ENCODE data around the gene AOPEP.

AOPEP gene

DNA sequence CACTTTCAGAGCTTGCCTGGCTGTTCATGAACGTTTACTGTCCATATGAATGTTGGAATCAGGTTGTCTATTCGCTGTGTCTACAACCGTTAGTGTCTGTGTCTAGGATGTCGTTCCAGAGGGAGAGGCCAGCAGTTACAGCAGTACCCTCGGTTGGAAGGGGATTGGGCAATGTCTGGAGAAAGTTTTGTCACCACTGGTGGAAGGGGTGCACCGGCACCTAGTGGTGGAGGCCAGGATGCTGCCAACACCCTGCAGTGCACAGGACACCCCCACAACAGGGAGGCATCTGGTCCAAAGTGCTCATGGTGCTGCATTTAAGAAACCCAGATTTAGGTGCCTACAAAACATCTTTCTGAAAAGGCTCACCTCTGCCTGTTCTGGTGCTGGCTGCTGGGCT lies 370.3 kb downstream of the AOPEP start:
- no peak for DNase-seq (ENCODE audit: insufficient read length, low spot score)

DNA sequence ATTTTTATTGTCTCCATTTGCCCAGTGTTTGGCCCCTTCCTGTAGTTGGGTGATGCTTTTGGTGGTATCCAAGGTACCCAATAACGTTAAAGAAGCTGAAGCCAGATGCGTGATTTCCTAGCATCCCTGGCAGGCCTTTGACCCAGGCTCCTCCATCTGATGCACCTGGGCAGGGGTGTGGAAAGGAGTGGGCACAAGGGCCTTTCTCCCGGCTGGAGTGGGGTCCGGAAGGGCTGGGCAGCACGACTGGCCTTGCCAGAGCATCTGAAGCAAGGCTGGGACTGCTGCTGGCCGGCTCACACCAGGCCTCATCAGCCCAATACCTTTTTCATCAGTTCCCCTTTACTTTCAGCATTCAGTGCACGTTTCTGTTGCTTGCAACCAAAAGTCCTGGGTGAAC lies 370.8 kb downstream of the AOPEP start:
- FAIRE-seq (no peak), DNase-seq (ENCODE audit: insufficient read length, low spot score) (no peak)
- no peak for TF ChIP-seq TAF1 (IDR thresholded peaks at IDR 0.05; ENCODE audit: low read depth, low read length)
- no peak for TF ChIP-seq POU2F2 (IDR thresholded peaks at IDR 0.05; ENCODE audit: low read depth, low read length)
- no peak for TF ChIP-seq PAX5 (IDR thresholded peaks at IDR 0.05; ENCODE audit: insufficient read depth, low read length, severe bottlenecking)
- TF ChIP-seq POLR2A (IDR thresholded peaks at IDR 0.05; ENCODE audit: low read depth, low read length) = no peak
- TF ChIP-seq POLR2AphosphoS5 (IDR thresholded peaks at IDR 0.05; ENCODE audit: low read depth, low read length) = no peak
- no peak for TF ChIP-seq SPI1 (IDR thresholded peaks at IDR 0.05; ENCODE audit: low read depth, low read length)

More for the DNA sequence above, 370.3 kb downstream of the AOPEP start:
- no peak for TF ChIP-seq TAF1 (IDR thresholded peaks at IDR 0.05; ENCODE audit: low read depth, low read length)
- TF ChIP-seq SPI1 (IDR thresholded peaks at IDR 0.05; ENCODE audit: low read depth, low read length) = no peak
- no peak for TF ChIP-seq POLR2AphosphoS5 (IDR thresholded peaks at IDR 0.05; ENCODE audit: low read depth, low read length)
- TF ChIP-seq POU2F2 (IDR thresholded peaks at IDR 0.05; ENCODE audit: low read depth, low read length) = no peak
- TF ChIP-seq PAX5 (IDR thresholded peaks at IDR 0.05; ENCODE audit: insufficient read depth, low read length, severe bottlenecking) = no peak
- no peak for TF ChIP-seq POLR2A (IDR thresholded peaks at IDR 0.05; ENCODE audit: low read depth, low read length)
- FAIRE-seq = peak; percentile 50

- no peak for FAIRE-seq
- no peak for TF ChIP-seq TAF1 (IDR thresholded peaks at IDR 0.05; ENCODE audit: low read depth, low read length)
- no peak for TF ChIP-seq POLR2A (IDR thresholded peaks at IDR 0.05; ENCODE audit: low read depth, low read length)
- TF ChIP-seq POLR2AphosphoS5 (IDR thresholded peaks at IDR 0.05; ENCODE audit: low read depth, low read length) = no peak
- TF ChIP-seq POU2F2 (IDR thresholded peaks at IDR 0.05; ENCODE audit: low read depth, low read length) = no peak
- no peak for TF ChIP-seq SPI1 (IDR thresholded peaks at IDR 0.05; ENCODE audit: low read depth, low read length)
- no peak for TF ChIP-seq PAX5 (IDR thresholded peaks at IDR 0.05; ENCODE audit: insufficient read depth, low read length, severe bottlenecking)
- DNase-seq (ENCODE audit: insufficient read length, low spot score) = no peak
These were observed 372.0 kb downstream of the AOPEP start for GRCh38 chr9:95098391-95098921.

DNA sequence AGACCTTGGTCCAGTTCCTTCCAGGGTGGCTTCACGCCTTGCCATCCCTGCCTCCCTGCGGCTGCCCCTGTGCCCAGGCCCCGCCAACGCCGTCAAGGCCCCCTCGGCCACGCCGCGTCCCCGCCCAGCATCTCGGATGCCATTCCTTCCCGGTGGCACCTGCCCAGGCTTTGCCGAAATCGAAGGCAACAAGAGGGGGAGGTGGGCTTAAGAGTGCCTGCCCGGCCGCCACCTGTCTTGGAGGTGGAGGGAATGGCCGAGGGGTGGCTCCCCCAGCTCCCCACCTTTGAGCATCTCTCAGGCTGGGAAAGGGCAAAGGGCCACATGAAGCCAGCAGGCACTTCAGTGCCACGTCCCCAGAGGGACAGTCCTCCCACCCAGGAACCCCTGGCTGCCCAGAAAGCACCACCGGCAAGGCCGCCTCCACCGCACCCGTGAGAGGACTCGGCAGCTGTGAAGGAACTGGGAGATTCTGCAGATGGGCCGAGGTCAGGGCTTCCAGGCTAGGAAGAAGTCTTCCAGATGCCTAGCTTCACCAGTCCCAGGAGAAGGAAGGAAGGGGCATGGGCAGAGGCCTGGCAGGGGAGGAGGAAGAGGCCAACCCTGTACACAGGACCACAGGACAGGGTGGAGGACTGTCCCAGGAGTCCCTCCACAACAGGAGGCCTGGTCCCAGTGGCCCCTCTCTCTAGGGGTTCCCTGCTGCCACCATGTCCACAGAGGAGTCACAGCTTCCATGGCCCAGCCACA lies 373.0 kb downstream of the AOPEP start:
- no peak for FAIRE-seq
- no peak for TF ChIP-seq POU2F2 (IDR thresholded peaks at IDR 0.05; ENCODE audit: low read depth, low read length)
- no peak for TF ChIP-seq POLR2A (IDR thresholded peaks at IDR 0.05; ENCODE audit: low read depth, low read length)
- TF ChIP-seq TAF1 (IDR thresholded peaks at IDR 0.05; ENCODE audit: low read depth, low read length) = no peak
- TF ChIP-seq SPI1 (IDR thresholded peaks at IDR 0.05; ENCODE audit: low read depth, low read length) = no peak
- TF ChIP-seq PAX5 (IDR thresholded peaks at IDR 0.05; ENCODE audit: insufficient read depth, low read length, severe bottlenecking) = no peak
- no peak for TF ChIP-seq POLR2AphosphoS5 (IDR thresholded peaks at IDR 0.05; ENCODE audit: low read depth, low read length)
- DNase-seq (ENCODE audit: insufficient read length, low spot score) = no peak

DNA sequence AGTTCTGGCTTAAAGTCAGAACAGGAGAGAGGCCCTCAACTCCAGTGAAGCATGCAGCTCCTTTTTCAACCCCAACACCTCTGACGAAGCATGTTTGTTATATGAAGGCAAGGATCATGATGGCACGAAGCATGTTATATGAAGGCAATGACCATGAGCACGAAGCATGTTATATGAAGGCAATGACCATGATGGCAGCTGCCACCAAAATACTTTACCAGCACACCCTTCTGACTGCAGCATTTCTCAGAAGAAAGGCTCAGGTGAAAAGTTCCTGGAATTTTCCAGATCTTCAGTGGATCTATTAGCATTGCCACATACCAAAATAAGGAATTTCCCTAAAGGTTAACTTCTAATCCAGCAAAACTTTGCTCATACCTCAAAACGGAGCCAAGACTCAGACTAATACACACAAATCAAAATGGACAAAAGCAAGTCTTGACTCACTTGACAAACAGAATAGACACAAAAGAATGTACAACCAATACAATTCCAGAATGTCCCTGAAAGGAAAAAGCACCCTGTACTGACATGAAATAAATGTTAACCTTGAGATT lies 373.6 kb downstream of the AOPEP start:
- TF ChIP-seq TAF1 (IDR thresholded peaks at IDR 0.05; ENCODE audit: low read depth, low read length) (no peak), POLR2AphosphoS5 (IDR thresholded peaks at IDR 0.05; ENCODE audit: low read depth, low read length) (no peak), POU2F2 (IDR thresholded peaks at IDR 0.05; ENCODE audit: low read depth, low read length) (no peak), POLR2A (IDR thresholded peaks at IDR 0.05; ENCODE audit: low read depth, low read length) (no peak), SPI1 (IDR thresholded peaks at IDR 0.05; ENCODE audit: low read depth, low read length) (no peak)
- DNase-seq (ENCODE audit: insufficient read length, low spot score) (no peak), FAIRE-seq (no peak)

- no peak for FAIRE-seq
- TF ChIP-seq PAX5 (IDR thresholded peaks at IDR 0.05; ENCODE audit: insufficient read depth, low read length, severe bottlenecking) (no peak), POLR2A (IDR thresholded peaks at IDR 0.05; ENCODE audit: low read depth, low read length) (no peak), POLR2AphosphoS5 (IDR thresholded peaks at IDR 0.05; ENCODE audit: low read depth, low read length) (no peak), TAF1 (IDR thresholded peaks at IDR 0.05; ENCODE audit: low read depth, low read length) (no peak), POU2F2 (IDR thresholded peaks at IDR 0.05; ENCODE audit: low read depth, low read length) (no peak), SPI1 (IDR thresholded peaks at IDR 0.05; ENCODE audit: low read depth, low read length) (no peak)
- DNase-seq (ENCODE audit: insufficient read length, low spot score) = no peak
These were observed 374.8 kb downstream of the AOPEP start for GRCh38 chr9:95101326-95101725.

DNA sequence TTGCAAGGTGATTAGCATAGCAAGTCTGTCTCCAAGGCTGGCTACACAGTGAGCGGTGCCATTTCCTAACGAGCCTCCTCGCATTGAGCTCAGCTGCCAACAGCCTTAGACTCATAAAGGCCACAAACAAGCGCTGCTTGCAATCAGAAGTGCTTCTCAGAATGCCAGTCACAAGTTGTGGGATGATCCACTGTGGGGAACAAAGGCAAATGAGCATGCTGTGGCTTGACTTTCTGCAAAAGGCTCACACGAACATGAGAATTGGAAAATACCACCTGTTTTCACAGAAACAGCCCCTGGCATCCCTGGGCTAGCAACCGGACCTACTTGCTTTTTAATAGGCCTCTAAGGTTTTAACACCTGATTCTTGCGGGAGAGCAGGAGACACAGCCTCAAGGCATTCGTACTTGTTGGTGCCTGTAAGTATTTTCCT lies 375.5 kb downstream of the AOPEP start:
- TF ChIP-seq PAX5 (IDR thresholded peaks at IDR 0.05; ENCODE audit: insufficient read depth, low read length, severe bottlenecking) = no peak
- no peak for TF ChIP-seq POU2F2 (IDR thresholded peaks at IDR 0.05; ENCODE audit: low read depth, low read length)
- TF ChIP-seq POLR2AphosphoS5 (IDR thresholded peaks at IDR 0.05; ENCODE audit: low read depth, low read length) = no peak
- TF ChIP-seq SPI1 (IDR thresholded peaks at IDR 0.05; ENCODE audit: low read depth, low read length) = no peak
- no peak for TF ChIP-seq TAF1 (IDR thresholded peaks at IDR 0.05; ENCODE audit: low read depth, low read length)
- TF ChIP-seq POLR2A (IDR thresholded peaks at IDR 0.05; ENCODE audit: low read depth, low read length) = no peak
- no peak for FAIRE-seq
- no peak for DNase-seq (ENCODE audit: insufficient read length, low spot score)

GRCh38 chr9:95102572-95102971 lies 376.1 kb downstream of the AOPEP start:
- TF ChIP-seq POLR2A (IDR thresholded peaks at IDR 0.05; ENCODE audit: low read depth, low read length) (no peak), TAF1 (IDR thresholded peaks at IDR 0.05; ENCODE audit: low read depth, low read length) (no peak), POLR2AphosphoS5 (IDR thresholded peaks at IDR 0.05; ENCODE audit: low read depth, low read length) (no peak), SPI1 (IDR thresholded peaks at IDR 0.05; ENCODE audit: low read depth, low read length) (no peak), PAX5 (IDR thresholded peaks at IDR 0.05; ENCODE audit: insufficient read depth, low read length, severe bottlenecking) (no peak), POU2F2 (IDR thresholded peaks at IDR 0.05; ENCODE audit: low read depth, low read length) (no peak)
- no peak for FAIRE-seq
- no peak for DNase-seq (ENCODE audit: insufficient read length, low spot score)

GRCh38 chr9:95103281-95103771 lies 376.8 kb downstream of the AOPEP start:
- no peak for DNase-seq (ENCODE audit: insufficient read length, low spot score)
- FAIRE-seq = no peak

More at GRCh38 chr9:95103281-95103771, 376.8 kb downstream of the AOPEP start:
- TF ChIP-seq POLR2AphosphoS5 (IDR thresholded peaks at IDR 0.05; ENCODE audit: low read depth, low read length) (no peak), POU2F2 (IDR thresholded peaks at IDR 0.05; ENCODE audit: low read depth, low read length) (no peak), SPI1 (IDR thresholded peaks at IDR 0.05; ENCODE audit: low read depth, low read length) (no peak), POLR2A (IDR thresholded peaks at IDR 0.05; ENCODE audit: low read depth, low read length) (no peak), PAX5 (IDR thresholded peaks at IDR 0.05; ENCODE audit: insufficient read depth, low read length, severe bottlenecking) (no peak), TAF1 (IDR thresholded peaks at IDR 0.05; ENCODE audit: low read depth, low read length) (no peak)

Measured in GM12891 (cell line).